HCT116 (cell line): Measurements from ENCODE around the gene PLEKHJ1. TPM values are rescaled to one million over a fixed set of nuclear protein-coding genes. Genes with fewer than 3 reads are reported as not detected.

Source experiments
- ATAC-seq: fragments of 200-7000 bp; cut with Tn5 transposase; 2 replicates; pipeline ENCODE4 v1.9.1; 2020; ENCODE audit warnings: mild to moderate bottlenecking, moderate library complexity
- BruUV-seq: library from RNA; stranded (reverse); fragments of 400-500 nt; replicated peaks from 2 replicates; lab custom pipeline; 2021; lab: Mats Ljungman, UMichigan
- CTCF ChIA-PET: fragments of 300-600 bp; sonication (Branson Sonifier 250); formaldehyde crosslinking; loops from one replicate; lab custom pipeline; 2021; ENCODE audit warnings: antibody characterized with exemption; lab: Charles Lee
- POLR2A ChIA-PET: fragments of 300-600, 350-600 bp; sonication (Branson Sonifier 250); formaldehyde crosslinking; loops from one replicate; lab custom pipeline; 2021; ENCODE audit warnings: antibody characterized with exemption; lab: Charles Lee
- RAD21 ChIA-PET, 2 experiments: fragments of 300-600 bp; sonication (Branson Sonifier 250); formaldehyde crosslinking; loops; one replicate each; lab custom pipeline; 2023; ENCODE audit warnings: low total read pairs in 2 of 2; ENCODE audit not compliant: uncharacterized antibody in 2 of 2, unreplicated experiment in 2 of 2, low non-redundant PET in 1 of 2; lab: Charles Lee
- DNase-seq: peaks from one replicate; pipeline ENCODE4 v3.0.0-alpha.2; 2010; ENCODE audit warnings: low read depth, low spot score
- H2AFZ ChIP-seq: fragments of 200-600 bp; shearing (Covaris generic), sonication (generic); 2 replicates; pipeline ENCODE4 v1.6.1; 2017; ENCODE audit warnings: low read depth, mixed run types, mixed read lengths, antibody characterized with exemption, low read length; ENCODE audit not compliant: poor library complexity, severe bottlenecking
- H3K27ac ChIP-seq: 2 replicates; pipeline ENCODE4 v1.5.1; 2012; ENCODE audit warnings: low read depth, low read length
- H3K27me3 ChIP-seq: fragments of 200-600 bp; sonication (generic); 2 replicates; pipeline ENCODE4 v1.6.1; 2016; ENCODE audit warnings: mixed run types, low read length, mixed read lengths; ENCODE audit not compliant: insufficient read depth
- H3K36me3 ChIP-seq, 2 experiments: fragments of 200-500 bp in 1 of 2; fragments of 200-600 bp in 1 of 2; sonication (Bioruptor generic) in 1 of 2; sonication (generic) in 1 of 2; 2 replicates each; pipeline versions ENCODE4 v1.5.1 to v1.6.1; 2014 to 2016; ENCODE audit warnings: low read length in 2 of 2, inconsistent platforms in 1 of 2, mixed read lengths in 1 of 2, mixed run types in 1 of 2; ENCODE audit not compliant: insufficient read depth in 2 of 2, control insufficient read depth in 1 of 2
- H3K4me1 ChIP-seq, 2 experiments: fragments of 200-600 bp in 1 of 2; sonication (generic) in 1 of 2; 2 replicates each; pipeline versions ENCODE4 v1.5.1 to v1.6.1; 2012 to 2017; ENCODE audit warnings: low read length in 2 of 2, inconsistent platforms in 1 of 2, mild to moderate bottlenecking in 1 of 2, mixed read lengths in 1 of 2, mixed run types in 1 of 2, moderate library complexity in 1 of 2; ENCODE audit not compliant: insufficient read depth in 2 of 2, control insufficient read depth in 1 of 2
- H3K4me2 ChIP-seq: fragments of 200-600 bp; sonication (generic); 2 replicates; pipeline ENCODE4 v1.6.1; 2017; ENCODE audit warnings: mixed run types, low read length, mixed read lengths
- H3K4me3 ChIP-seq, 2 experiments: fragments of 200-600 bp in 1 of 2; sonication (generic) in 1 of 2; replicated peaks in 1 of 2; 2 replicates each; pipeline ENCODE4 v1.5.1; 2011 to 2016; ENCODE audit warnings: low read length in 2 of 2, control low read depth in 1 of 2, low read depth in 1 of 2, mild to moderate bottlenecking in 1 of 2, mixed read lengths in 1 of 2, mixed run types in 1 of 2
- H3K79me2 ChIP-seq: fragments of 200-600 bp; sonication (generic); 2 replicates; pipeline ENCODE4 v1.6.1; 2017; ENCODE audit warnings: mild to moderate bottlenecking, mixed run types, low read length, moderate library complexity, mixed read lengths; ENCODE audit not compliant: insufficient read depth
- H3K9ac ChIP-seq: fragments of 200-600 bp; sonication (generic); 2 replicates; pipeline ENCODE4 v1.6.1; 2016; ENCODE audit warnings: low read length, mixed read lengths
- H3K9me2 ChIP-seq: fragments of 200-600 bp; sonication (generic), shearing (Covaris generic); 2 replicates; pipeline ENCODE4 v1.6.1; 2017; ENCODE audit warnings: mixed run types, mild to moderate bottlenecking, moderate library complexity; ENCODE audit not compliant: insufficient read depth
- H3K9me3 ChIP-seq, 2 experiments: fragments of 200-500 bp in 1 of 2; fragments of 200-600 bp in 1 of 2; sonication (Bioruptor generic) in 1 of 2; sonication (generic) in 1 of 2; 2 replicates each; pipeline ENCODE4 v1.6.1; 2014 to 2017; ENCODE audit warnings: low read length in 2 of 2, mixed read lengths in 2 of 2, inconsistent platforms in 1 of 2, low read depth in 1 of 2, mild to moderate bottlenecking in 1 of 2, mixed run types in 1 of 2, moderate library complexity in 1 of 2; ENCODE audit not compliant: control insufficient read depth in 1 of 2, insufficient read depth in 1 of 2
- H4K20me1 ChIP-seq: fragments of 200-600 bp; sonication (generic), shearing (Covaris generic); 2 replicates; pipeline ENCODE4 v1.6.1; 2017; ENCODE audit warnings: mixed run types, mild to moderate bottlenecking, moderate library complexity; ENCODE audit not compliant: insufficient read depth
- CBX3 ChIP-seq: IDR thresholded peaks from 2 replicates; pipeline ENCODE4 v1.6.1; 2012; ENCODE audit warnings: low read depth
- CEBPB ChIP-seq: IDR thresholded peaks from 2 replicates; pipeline ENCODE4 v1.6.1; 2012; ENCODE audit warnings: low read depth
- EZH2 ChIP-seq: fragments of 200-600 bp; sonication (generic); IDR thresholded peaks from 2 replicates; pipeline ENCODE4 v1.6.1; 2017; ENCODE audit warnings: antibody characterized with exemption, mixed run types
- EZH2phosphoT487 ChIP-seq: fragments of 200-600 bp; IDR thresholded peaks from 2 replicates; pipeline ENCODE4 v1.6.1; 2018; ENCODE audit warnings: antibody characterized with exemption, borderline replicate concordance
- FOSL1 ChIP-seq: IDR thresholded peaks from 2 replicates; pipeline ENCODE4 v1.6.1; 2012; ENCODE audit warnings: low read depth
- POLR2A ChIP-seq: IDR thresholded peaks from 2 replicates; pipeline ENCODE4 v1.7.0; 2011; ENCODE audit warnings: borderline replicate concordance; ENCODE audit not compliant: insufficient read depth, insufficient read length; ENCODE audit errors: extremely low read depth
- RAD21 ChIP-seq: IDR thresholded peaks from 2 replicates; pipeline ENCODE4 v1.6.1; 2012; ENCODE audit warnings: low read depth, mild to moderate bottlenecking
- SIN3A ChIP-seq: IDR thresholded peaks from 2 replicates; pipeline ENCODE4 v1.6.1; 2012; ENCODE audit warnings: low read depth
- SP1 ChIP-seq: IDR thresholded peaks from 2 replicates; pipeline ENCODE4 v1.6.1; 2012; ENCODE audit warnings: low read depth
- SRF ChIP-seq: IDR thresholded peaks from 2 replicates; pipeline ENCODE4 v1.6.1; 2012; ENCODE audit warnings: low read depth
- TCF7L2 ChIP-seq: IDR thresholded peaks from 2 replicates; pipeline ENCODE4 v1.7.0; 2011; ENCODE audit warnings: borderline replicate concordance, inconsistent platforms; ENCODE audit not compliant: insufficient read depth, insufficient read length; ENCODE audit errors: extremely low read depth
- YY1 ChIP-seq: IDR thresholded peaks from 2 replicates; pipeline ENCODE4 v1.6.1; 2011; ENCODE audit warnings: low read length, low read depth, moderate library complexity, mild to moderate bottlenecking; ENCODE audit not compliant: insufficient replicate concordance; ENCODE audit errors: extremely low read depth
- ZFX ChIP-seq: fragments of 450-650 bp; IDR thresholded peaks from 2 replicates; pipeline ENCODE4 v1.6.1; 2017
- ZNF274 ChIP-seq: fragments of 200-500 bp; sonication (Bioruptor generic); IDR thresholded peaks from 2 replicates; pipeline ENCODE4 v1.6.1; 2014; ENCODE audit warnings: mild to moderate bottlenecking, low read depth, low read length, inconsistent platforms
- intact Hi-C: fragments of 100-400 bp; cut with micrococcal nuclease; formaldehyde crosslinking; loops from 2 replicates; pipeline ENCODE4 v1.10.0; 2022
- total RNA-seq: library from RNA; stranded (reverse); gene quantifications from one replicate; pipeline ENCODE4 v1.2.1, GENCODE V29; 2021; ENCODE audit not compliant: unreplicated experiment
- TF ChIP-seq, protein P1 (sequence below): IDR thresholded peaks from 2 replicates; pipeline ENCODE4 v1.6.1; 2012
- TF ChIP-seq, protein P2 (sequence below): IDR thresholded peaks from 2 replicates; pipeline ENCODE4 v1.6.1; 2012; ENCODE audit warnings: low read depth
- TF ChIP-seq, protein P3 (sequence below): IDR thresholded peaks from 2 replicates; pipeline ENCODE4 v1.6.1; 2011; ENCODE audit warnings: mild to moderate bottlenecking, low read length, moderate library complexity; ENCODE audit not compliant: insufficient replicate concordance; ENCODE audit errors: extremely low read depth
- TF ChIP-seq, protein P4 (sequence below): IDR thresholded peaks from 2 replicates; pipeline ENCODE4 v1.6.1; 2012

The PLEKHJ1 gene
- total RNA-seq, 1 experiment from 2014 or later = 88.2 TPM

DNA sequence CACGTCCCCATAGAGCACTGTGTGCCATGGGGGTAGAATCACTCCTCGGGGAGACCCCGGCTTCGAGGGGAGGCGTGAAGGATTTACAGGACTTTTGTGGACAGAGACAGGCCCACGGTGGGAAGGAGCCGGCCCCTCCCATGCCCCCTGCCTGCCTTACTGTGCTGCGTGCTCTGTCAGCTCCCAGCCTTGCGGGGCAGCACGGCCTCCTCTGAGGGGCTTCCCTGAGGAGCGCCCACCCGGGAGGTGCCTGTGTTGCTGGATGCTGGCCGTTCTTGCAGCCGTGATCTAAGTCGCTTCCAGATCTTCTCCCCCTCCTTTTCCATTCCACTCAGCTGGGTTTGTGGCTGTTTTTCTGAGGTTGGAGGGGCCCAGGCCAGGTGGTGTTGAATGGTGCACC lies 29.1 kb downstream of the PLEKHJ1 start:
- no peaks in the 10 kb centered on the region for H3K9me3 ChIP-seq
- no TSS peak for BruUV-seq
- peaks cover 10% of the 10 kb centered on the region; the same call in 1 of the 2 replicates for H3K79me2 ChIP-seq
- DNase-seq (no peak), ATAC-seq (no peak)
- ChIA-PET RAD21 (no interaction called here), CTCF (no interaction called here), POLR2A (no interaction called here)
- no peak overlapping the region for H3K4me3 ChIP-seq
- no peaks in the 10 kb centered on the region for H3K27me3 ChIP-seq
- no peak overlapping the region for H3K4me2 ChIP-seq
- H3K4me1 ChIP-seq = no peaks in the 10 kb centered on the region
- intact Hi-C loops = no loop called here
- no peak overlapping the region for H3K27ac ChIP-seq
- H2AFZ ChIP-seq = no peak overlapping the region
- no peaks in the 10 kb centered on the region for H3K9me2 ChIP-seq
- H4K20me1 ChIP-seq = no peaks in the 10 kb centered on the region
- TF ChIP-seq POLR2A (no peak), YY1 (no peak), EZH2 (no peak), RAD21 (no peak), SRF (no peak), ZFX (no peak), SP1 (no peak), SIN3A (no peak), ZNF274 (no peak), CEBPB (no peak), CBX3 (no peak), TCF7L2 (no peak), FOSL1 (no peak), EZH2phosphoT487 (no peak)
- TF ChIP-seq, protein P1, sequence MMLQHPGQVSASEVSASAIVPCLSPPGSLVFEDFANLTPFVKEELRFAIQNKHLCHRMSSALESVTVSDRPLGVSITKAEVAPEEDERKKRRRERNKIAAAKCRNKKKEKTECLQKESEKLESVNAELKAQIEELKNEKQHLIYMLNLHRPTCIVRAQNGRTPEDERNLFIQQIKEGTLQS = no peak
- TF ChIP-seq, protein P2, sequence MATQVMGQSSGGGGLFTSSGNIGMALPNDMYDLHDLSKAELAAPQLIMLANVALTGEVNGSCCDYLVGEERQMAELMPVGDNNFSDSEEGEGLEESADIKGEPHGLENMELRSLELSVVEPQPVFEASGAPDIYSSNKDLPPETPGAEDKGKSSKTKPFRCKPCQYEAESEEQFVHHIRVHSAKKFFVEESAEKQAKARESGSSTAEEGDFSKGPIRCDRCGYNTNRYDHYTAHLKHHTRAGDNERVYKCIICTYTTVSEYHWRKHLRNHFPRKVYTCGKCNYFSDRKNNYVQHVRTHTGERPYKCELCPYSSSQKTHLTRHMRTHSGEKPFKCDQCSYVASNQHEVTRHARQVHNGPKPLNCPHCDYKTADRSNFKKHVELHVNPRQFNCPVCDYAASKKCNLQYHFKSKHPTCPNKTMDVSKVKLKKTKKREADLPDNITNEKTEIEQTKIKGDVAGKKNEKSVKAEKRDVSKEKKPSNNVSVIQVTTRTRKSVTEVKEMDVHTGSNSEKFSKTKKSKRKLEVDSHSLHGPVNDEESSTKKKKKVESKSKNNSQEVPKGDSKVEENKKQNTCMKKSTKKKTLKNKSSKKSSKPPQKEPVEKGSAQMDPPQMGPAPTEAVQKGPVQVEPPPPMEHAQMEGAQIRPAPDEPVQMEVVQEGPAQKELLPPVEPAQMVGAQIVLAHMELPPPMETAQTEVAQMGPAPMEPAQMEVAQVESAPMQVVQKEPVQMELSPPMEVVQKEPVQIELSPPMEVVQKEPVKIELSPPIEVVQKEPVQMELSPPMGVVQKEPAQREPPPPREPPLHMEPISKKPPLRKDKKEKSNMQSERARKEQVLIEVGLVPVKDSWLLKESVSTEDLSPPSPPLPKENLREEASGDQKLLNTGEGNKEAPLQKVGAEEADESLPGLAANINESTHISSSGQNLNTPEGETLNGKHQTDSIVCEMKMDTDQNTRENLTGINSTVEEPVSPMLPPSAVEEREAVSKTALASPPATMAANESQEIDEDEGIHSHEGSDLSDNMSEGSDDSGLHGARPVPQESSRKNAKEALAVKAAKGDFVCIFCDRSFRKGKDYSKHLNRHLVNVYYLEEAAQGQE = no peak
- TF ChIP-seq, protein P3, sequence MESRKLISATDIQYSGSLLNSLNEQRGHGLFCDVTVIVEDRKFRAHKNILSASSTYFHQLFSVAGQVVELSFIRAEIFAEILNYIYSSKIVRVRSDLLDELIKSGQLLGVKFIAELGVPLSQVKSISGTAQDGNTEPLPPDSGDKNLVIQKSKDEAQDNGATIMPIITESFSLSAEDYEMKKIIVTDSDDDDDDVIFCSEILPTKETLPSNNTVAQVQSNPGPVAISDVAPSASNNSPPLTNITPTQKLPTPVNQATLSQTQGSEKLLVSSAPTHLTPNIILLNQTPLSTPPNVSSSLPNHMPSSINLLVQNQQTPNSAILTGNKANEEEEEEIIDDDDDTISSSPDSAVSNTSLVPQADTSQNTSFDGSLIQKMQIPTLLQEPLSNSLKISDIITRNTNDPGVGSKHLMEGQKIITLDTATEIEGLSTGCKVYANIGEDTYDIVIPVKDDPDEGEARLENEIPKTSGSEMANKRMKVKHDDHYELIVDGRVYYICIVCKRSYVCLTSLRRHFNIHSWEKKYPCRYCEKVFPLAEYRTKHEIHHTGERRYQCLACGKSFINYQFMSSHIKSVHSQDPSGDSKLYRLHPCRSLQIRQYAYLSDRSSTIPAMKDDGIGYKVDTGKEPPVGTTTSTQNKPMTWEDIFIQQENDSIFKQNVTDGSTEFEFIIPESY = no peak
- TF ChIP-seq, protein P4, sequence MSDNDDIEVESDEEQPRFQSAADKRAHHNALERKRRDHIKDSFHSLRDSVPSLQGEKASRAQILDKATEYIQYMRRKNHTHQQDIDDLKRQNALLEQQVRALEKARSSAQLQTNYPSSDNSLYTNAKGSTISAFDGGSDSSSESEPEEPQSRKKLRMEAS = no peak
- H3K36me3 ChIP-seq = peaks cover 17 to 53% of the 10 kb centered on the region in 2 experiments; a peak in 3 of 4 replicates
- no peak overlapping the region for H3K9ac ChIP-seq
